ENCODE measurements around the gene GCH1.

DNA sequence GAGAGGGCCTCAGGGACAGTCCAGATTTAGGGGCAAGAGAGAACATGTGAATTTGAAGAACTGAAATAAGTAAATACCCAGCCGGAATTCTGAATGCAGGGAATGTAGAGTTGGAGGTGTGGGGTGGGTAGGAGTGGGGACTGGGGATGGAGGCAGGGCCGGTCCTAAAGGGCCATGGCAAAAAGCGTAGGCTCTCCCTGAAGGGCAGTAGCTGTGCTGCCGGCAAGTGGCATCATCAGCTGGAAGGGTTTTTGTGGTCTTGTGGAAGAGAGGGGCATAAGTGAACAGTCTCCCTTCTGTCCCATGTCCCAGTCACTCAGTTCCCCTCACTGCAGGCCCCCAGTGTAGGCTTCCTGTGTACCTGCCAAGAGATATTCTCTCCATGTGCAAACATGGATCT, 104.6 kb downstream of the GCH1 start:
- no peak for TF ChIP-seq POLR2A (IDR thresholded peaks at IDR 0.05; ENCODE audit: low read depth, low read length)
- TF ChIP-seq TAF1 (IDR thresholded peaks at IDR 0.05; ENCODE audit: borderline replicate concordance, low read depth, low read length): no peak
